ENCODE data around the gene NUBP2. TPM values are rescaled to one million over a fixed set of nuclear protein-coding genes. Genes with fewer than 3 reads are reported as not detected.
A peak's percentile ranks its signal among the peaks of the same experiment; 100 is the strongest.

The NUBP2 gene
- total RNA-seq, 2 donors from 2014 or later: 41.0 to 48.3 TPM

DNA sequence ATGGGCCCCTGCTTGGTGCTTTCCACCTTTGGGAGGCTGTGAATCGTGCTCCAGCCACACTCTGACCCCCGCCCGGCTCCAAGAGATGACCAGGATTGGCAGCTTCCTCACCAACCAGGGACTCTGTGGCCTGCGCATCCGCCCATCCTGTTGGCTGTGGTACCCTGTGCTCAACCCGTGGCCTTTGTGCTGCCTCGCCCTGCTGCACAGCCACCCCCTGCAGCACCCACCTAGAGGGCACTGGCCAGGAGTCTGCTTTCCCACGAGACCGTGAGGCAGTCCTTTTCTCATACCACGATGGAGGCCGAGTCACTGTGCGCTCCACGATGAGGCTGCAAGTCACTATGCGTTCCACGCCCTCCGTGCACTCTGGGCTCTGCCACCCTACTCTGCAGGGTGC lies 30.8 kb upstream of the NUBP2 start:
- ATAC-seq (no peak), DNase-seq (ENCODE audit: low spot score in 2 of 2) (no peak)
- H3K27ac Mint-ChIP-seq: no peak overlapping the region
- H3K36me3 Mint-ChIP-seq: no peaks in the 10 kb centered on the region
- H3K9me3 Mint-ChIP-seq: no peaks in the 10 kb centered on the region

DNA sequence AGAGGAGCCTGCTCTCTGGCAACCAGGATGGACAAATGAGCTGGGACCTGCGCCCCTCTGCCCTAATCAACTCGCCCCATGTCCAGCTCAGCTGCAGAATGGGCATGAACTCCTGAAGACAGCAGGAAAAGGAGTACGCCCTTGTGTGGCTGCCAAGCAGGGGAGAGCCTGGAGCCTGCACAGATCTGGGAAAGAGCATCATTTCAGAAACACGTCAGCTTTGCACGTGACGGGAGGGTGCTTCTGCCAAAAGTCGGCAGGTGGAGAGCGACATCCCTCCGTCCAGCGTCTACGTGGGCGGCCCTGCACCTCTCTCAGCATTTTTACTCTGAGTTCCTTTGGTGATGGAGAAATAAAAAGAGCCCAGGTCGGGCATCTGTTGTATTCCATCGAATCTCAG lies 29.9 kb upstream of the NUBP2 start:
- DNase-seq (ENCODE audit: low spot score in 2 of 2): no peak
- H3K27ac Mint-ChIP-seq: no peak overlapping the region
- H3K36me3 Mint-ChIP-seq: no peaks in the 10 kb centered on the region
- no peak for ATAC-seq
- H3K9me3 Mint-ChIP-seq: no peaks in the 10 kb centered on the region

DNA sequence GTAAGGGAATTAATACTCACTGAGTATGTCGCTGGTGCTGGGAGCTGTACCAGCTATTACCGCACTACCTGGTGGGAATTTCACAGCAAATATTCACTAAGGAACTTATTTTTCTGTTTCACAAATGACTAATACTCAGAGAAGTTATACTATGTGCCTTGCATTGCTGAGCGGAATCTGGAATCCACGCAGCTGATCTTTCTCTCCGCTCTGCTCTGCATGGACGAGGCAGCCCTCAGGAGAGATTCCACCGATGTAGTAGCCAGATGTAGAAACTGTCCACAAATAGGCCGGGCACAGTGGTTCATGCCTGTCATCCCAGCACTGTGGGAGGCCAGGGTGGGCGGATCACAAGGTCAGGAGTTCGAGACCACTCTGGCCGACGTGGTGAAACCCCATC lies 28.6 kb upstream of the NUBP2 start:
- ATAC-seq (no peak), DNase-seq (ENCODE audit: low spot score in 2 of 2) (no peak)
- Mint-ChIP-seq H3K36me3 (no peaks in the 10 kb centered on the region), H3K27ac (no peak overlapping the region), H3K9me3 (no peaks in the 10 kb centered on the region)

DNA sequence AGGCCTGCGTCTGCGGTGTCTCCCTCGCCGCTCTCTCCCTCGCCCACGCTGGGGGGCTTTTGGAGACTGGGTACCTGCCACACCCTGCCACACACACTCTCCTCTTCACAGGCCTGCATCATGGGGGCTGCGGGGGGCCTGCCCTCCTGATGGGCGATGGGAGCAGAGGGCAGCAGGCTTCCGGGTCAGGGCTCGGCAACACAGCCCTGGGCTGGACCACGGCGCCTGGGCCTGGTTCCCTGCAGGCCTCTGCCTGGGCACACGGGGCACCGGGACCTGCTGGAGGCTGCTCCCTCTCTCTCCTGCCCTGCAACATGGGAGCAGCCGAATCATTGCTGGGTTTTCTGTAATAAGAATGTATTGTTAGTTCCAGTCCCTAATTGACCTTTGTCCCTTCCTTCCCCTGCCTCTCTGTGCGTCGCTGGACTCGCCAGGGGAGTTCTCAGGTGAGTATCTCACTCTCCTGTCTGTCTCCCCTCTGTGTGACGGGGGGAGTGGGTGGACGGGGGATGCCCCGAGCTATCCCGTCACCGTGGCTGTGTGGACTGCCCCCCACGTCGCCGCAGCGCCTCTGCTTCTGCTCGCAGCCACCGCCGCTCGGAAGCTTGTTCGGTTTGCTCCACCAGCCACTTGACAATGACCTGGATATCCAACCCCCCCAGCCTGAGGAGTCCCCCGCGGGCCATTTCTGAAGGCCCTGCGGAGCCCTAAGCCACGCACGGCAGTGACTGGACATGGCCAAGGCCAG lies 24.9 kb upstream of the NUBP2 start:
- H3K27ac Mint-ChIP-seq: peak overlapping the region in 1 of 2 donors; percentile 72

DNA sequence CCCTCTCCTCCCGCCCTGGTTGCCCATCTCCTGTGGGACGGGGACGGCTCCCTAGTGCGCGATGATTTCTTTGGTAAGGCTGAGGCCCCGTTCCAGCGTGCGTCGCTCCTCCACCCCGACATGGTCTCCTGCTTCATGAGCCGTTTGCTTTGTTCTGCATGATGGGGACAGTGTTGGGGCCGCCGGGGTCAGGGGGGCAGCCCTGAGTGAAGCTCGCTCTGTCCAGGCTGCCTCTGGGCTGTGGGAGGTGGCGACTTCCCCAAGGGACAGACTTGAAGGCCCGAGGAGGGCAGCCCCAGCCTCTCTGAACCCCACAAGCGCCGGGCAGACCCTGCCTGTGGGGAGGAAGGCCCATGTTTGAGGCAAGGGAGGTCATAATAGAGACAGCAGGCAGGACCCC lies 23.8 kb upstream of the NUBP2 start:
- DNase-seq (ENCODE audit: low spot score in 2 of 2) (no peak), ATAC-seq (no peak)
- Mint-ChIP-seq H3K36me3 (no peaks in the 10 kb centered on the region), H3K27ac (peak overlapping the region in 1 of 2 donors; percentile 70), H3K9me3 (no peaks in the 10 kb centered on the region)

More for the DNA sequence above, 24.9 kb upstream of the NUBP2 start:
- DNase-seq (ENCODE audit: low spot score in 2 of 2) (no peak), ATAC-seq (no peak)
- H3K9me3 Mint-ChIP-seq: no peaks in the 10 kb centered on the region
- H3K36me3 Mint-ChIP-seq: no peaks in the 10 kb centered on the region

DNA sequence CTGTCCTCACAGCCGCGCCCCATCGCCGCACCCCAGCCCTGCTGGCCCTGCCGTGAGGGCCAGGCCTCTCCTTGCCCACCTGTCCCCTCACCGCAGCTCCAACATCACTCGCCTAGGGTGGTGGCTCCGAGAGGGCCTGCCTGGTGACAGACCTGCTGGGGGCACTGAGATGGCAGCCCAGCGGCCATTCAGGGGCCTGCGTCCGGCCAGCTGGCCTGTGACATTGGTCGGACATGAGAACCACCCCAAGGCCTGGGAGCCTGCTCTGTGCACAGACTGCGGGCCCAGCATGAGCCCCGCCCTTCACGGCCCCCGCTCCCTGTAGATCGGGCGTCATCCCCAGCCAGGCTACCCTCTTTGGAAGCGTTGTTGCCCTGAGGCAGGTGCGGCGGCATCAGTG lies 23.2 kb upstream of the NUBP2 start:
- no peak overlapping the region for H3K27ac Mint-ChIP-seq
- no peaks in the 10 kb centered on the region for H3K9me3 Mint-ChIP-seq
- ATAC-seq (no peak), DNase-seq (ENCODE audit: low spot score in 2 of 2) (no peak)
- H3K36me3 Mint-ChIP-seq: no peaks in the 10 kb centered on the region

DNA sequence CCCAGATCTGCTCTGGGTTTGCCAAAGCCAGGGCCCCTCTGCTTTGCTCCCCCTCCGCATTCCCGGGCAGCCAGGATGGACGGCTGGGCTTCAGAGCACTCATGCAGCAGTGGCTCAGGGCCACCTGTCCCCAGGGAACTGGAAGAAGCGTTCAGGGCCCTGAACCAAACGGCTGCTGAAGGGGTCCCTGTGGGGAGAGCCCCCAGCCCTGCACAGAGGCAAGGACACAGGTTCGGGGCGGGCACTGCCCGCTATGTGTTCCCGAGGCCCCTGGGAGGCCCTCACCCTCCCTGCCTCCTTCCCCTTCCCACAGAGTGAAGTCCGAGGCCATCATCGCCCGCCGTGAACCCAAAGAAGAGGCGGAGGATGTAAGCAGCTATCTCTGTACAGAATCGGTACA lies 21.8 kb upstream of the NUBP2 start:
- H3K27ac Mint-ChIP-seq: no peak overlapping the region
- no peaks in the 10 kb centered on the region for H3K9me3 Mint-ChIP-seq
- no peak for ATAC-seq
- no peaks in the 10 kb centered on the region for H3K36me3 Mint-ChIP-seq
- DNase-seq (ENCODE audit: low spot score in 2 of 2): no peak

DNA sequence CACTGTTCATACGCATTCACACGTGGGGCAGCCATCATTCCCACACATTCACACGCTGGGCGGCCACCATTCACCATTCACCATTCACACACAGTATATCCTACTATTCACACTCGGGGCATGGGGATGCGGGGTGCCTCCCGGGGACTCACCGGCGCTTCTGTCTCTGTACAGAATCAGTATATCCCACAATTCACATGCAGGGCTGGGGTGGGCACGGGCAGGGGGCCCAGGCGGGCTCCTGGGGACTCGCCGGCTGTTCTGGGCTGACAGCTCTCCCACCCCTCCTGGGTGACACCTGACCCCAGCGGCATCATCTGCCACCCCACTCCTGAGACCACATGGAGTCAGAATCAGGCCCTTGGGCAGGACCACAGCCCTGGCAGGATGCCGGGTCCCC lies 21.0 kb upstream of the NUBP2 start:
- peak overlapping the region in 1 of 2 donors; percentile 44 for H3K27ac Mint-ChIP-seq
- no peak for DNase-seq (ENCODE audit: low spot score in 2 of 2)
- H3K36me3 Mint-ChIP-seq: no peaks in the 10 kb centered on the region
- no peak for ATAC-seq
- no peaks in the 10 kb centered on the region for H3K9me3 Mint-ChIP-seq

DNA sequence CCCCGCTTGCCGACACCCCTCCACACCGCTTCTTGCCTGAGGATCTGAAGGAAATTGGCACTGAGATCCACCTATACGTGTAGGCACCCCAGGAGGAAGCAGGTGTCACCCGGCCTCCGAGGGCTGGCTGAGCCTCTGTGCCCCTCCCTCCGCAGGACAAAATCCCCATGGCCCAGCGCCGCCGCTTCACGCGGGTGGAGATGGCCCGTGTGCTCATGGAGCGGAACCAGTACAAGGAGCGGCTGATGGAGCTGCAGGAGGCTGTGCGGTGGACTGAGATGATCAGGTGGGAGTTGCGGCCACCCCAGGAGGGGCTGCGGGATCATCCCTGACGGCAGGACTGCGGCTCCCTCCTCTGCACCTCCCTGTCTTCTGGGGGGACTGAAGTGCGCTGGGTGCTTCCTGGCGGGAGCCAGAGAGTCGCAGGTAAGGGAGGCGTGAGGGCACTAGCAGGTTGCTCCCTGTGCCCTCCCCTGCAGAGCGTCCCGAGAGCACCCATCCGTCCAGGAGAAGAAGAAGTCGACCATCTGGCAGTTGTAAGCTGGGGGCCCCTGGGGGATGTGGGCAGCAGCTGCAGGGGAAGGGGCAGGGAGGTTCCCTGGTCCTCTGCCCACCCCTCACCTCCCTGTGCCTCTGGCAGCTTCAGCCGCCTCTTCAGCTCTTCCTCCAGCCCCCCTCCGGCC lies 20.4 kb upstream of the NUBP2 start:
- no peaks in the 10 kb centered on the region for H3K36me3 Mint-ChIP-seq
- no peaks in the 10 kb centered on the region for H3K9me3 Mint-ChIP-seq
- H3K27ac Mint-ChIP-seq: no peak overlapping the region
- no peak for ATAC-seq
- no peak for DNase-seq (ENCODE audit: low spot score in 2 of 2)

DNA sequence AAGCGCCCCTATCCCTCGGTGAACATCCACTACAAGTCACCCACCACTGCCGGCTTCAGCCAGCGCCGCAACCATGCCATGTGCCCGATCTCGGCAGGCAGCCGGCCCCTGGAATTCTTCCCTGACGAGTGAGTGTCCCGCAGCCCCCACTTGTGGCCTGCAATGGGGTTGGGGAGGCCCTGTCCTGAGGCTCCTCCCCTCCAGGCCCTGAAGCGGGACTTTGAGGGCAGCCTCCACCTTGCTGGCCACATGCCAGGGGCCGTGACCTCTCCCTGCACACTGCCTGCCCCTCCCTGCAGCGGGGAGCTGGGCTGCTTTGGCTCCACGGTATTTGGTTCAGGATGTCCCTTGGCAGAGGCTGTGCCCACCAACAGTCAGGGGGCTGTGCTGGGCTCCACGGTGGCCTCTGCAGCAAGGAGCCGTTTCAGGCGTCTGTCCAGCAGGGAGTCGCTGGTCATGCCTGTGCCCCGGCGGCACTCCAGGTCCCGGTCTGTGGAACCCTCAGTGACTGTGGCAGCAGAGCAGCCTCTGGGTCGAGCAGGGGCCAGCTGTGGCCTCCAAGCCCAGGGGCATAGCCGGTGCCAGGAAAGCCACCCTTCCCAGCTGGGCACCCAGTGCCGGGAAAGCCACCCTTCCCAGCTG lies 19.8 kb upstream of the NUBP2 start:
- no peaks in the 10 kb centered on the region for H3K9me3 Mint-ChIP-seq
- no peak for DNase-seq (ENCODE audit: low spot score in 2 of 2)
- H3K36me3 Mint-ChIP-seq: no peaks in the 10 kb centered on the region
- H3K27ac Mint-ChIP-seq: no peak overlapping the region
- ATAC-seq: no peak

DNA sequence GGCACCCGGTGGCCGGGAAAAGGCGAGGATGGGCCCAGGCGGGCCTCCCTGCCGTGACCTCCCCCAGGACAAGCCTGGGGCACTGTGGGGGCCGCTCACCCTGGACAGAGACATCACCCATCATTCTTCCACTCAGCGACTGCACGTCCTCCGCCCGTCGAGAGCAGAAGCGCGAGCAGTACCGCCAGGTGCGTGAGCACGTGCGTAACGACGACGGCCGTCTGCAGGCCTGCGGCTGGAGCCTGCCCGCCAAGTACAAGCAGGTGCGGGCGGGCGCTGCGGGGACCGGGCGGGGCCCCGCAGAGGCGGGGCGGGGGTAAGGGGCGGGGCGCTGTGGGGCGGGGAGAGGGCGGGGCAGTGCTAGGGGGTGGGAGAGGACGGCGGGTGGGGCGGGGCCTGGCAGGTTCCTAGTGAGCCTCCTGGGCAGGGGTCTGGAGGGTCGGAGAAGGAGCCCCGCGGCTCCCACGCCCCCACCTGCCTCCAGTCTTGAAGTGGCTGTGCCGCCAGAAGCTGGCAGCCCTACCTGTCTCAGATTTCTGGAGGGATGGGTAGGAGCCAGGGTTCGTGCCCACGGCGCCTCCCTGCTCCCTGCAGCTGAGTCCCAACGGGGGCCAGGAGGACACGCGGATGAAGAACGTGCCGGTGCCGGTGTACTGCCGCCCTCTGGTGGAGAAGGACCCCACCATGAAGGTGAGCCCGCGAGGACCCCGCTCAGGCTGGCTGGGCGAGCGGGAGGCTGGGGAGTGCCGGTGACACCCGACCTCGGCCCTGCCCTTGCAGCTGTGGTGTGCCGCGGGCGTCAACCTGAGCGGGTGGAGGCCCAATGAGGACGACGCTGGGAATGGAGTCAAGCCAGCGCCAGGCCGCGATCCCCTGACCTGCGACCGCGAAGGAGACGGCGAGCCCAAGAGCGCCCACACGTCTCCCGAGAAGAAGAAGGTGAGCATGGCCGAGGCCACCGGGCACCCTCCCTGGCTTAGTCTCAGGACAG lies 18.9 kb upstream of the NUBP2 start:
- DNase-seq (ENCODE audit: low spot score in 2 of 2): no peak
- no peaks in the 10 kb centered on the region for H3K9me3 Mint-ChIP-seq
- no peak for ATAC-seq
- no peak overlapping the region for H3K27ac Mint-ChIP-seq
- H3K36me3 Mint-ChIP-seq: no peaks in the 10 kb centered on the region

DNA sequence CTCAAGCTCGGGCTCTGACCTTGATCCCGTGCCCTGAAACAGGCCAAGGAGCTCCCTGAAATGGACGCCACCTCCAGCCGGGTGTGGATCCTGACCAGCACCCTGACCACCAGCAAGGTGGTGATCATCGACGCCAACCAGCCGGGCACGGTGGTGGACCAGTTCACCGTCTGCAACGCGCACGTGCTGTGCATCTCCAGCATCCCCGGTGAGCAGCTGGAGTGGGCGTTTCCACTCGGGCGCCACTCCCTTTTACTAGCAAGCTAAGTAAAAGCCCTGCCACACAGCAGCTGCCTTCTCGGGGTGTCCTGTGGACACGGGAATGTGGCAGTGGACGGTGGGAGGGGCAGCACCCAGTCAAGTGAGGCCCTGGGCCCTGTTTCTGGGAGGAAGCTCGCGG lies 17.8 kb upstream of the NUBP2 start:
- H3K36me3 Mint-ChIP-seq: no peaks in the 10 kb centered on the region
- no peak overlapping the region for H3K27ac Mint-ChIP-seq
- ATAC-seq (no peak), DNase-seq (ENCODE audit: low spot score in 2 of 2) (no peak)
- H3K9me3 Mint-ChIP-seq: no peaks in the 10 kb centered on the region

DNA sequence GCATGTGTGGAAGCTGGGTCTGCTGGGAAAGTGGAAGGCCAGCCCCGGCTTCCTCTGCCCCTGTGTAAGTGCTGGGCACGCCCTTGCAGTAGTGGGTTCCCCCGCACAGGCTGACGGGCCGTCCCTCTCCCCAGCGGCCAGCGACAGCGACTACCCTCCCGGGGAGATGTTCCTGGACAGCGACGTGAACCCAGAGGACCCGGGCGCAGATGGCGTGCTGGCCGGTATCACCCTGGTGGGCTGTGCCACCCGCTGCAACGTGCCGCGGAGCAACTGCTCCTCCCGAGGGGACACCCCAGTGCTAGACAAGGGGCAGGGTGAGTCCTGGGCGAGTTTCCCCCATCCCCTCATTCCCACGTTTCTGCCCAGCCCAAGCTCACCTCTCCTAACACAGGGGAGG lies 16.9 kb upstream of the NUBP2 start:
- ATAC-seq: no peak
- DNase-seq (ENCODE audit: low spot score in 2 of 2): no peak
- Mint-ChIP-seq H3K9me3 (no peaks in the 10 kb centered on the region), H3K36me3 (peaks cover 0 to 5% of the 10 kb centered on the region in 2 donors), H3K27ac (no peak overlapping the region)

DNA sequence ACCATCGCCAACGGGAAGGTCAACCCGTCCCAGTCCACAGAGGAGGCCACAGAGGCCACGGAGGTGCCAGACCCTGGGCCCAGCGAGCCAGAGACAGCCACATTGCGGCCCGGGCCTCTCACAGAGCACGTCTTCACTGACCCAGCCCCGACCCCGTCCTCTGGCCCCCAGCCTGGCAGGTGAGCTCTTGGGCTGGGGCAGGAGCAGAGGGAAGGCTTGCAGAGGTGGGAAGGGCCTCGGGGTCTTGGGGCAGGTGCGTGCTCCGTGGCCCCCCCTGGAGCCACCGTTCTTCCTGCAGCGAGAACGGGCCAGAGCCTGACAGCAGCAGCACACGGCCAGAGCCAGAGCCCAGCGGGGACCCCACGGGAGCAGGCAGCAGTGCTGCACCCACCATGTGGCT lies 16.5 kb upstream of the NUBP2 start:
- Mint-ChIP-seq H3K9me3 (no peaks in the 10 kb centered on the region), H3K36me3 (peaks cover 0 to 5% of the 10 kb centered on the region in 2 donors), H3K27ac (no peak overlapping the region)
- no peak for ATAC-seq
- DNase-seq (ENCODE audit: low spot score in 2 of 2): no peak

DNA sequence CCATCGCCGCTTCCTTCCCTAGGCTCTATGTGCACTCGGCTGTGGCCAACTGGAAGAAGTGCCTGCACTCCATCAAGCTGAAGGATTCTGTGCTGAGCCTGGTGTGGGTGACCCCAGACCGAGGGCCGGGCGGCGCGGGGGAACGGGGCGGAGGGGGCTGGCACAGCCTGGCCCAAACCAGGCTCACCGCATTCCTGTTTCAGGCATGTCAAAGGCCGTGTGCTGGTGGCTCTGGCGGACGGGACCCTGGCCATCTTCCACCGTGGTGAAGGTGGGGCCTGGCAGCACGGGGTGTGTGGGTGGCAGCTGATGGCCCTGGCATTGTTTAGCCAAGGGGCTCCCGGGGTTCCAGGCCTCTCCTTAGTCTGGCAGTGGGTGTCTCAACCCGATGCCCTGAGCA lies 16.1 kb upstream of the NUBP2 start:
- Mint-ChIP-seq H3K9me3 (no peaks in the 10 kb centered on the region), H3K27ac (no peak overlapping the region), H3K36me3 (peaks cover 2 to 5% of the 10 kb centered on the region in 2 donors)
- ATAC-seq (no peak), DNase-seq (ENCODE audit: low spot score in 2 of 2) (no peak)

DNA sequence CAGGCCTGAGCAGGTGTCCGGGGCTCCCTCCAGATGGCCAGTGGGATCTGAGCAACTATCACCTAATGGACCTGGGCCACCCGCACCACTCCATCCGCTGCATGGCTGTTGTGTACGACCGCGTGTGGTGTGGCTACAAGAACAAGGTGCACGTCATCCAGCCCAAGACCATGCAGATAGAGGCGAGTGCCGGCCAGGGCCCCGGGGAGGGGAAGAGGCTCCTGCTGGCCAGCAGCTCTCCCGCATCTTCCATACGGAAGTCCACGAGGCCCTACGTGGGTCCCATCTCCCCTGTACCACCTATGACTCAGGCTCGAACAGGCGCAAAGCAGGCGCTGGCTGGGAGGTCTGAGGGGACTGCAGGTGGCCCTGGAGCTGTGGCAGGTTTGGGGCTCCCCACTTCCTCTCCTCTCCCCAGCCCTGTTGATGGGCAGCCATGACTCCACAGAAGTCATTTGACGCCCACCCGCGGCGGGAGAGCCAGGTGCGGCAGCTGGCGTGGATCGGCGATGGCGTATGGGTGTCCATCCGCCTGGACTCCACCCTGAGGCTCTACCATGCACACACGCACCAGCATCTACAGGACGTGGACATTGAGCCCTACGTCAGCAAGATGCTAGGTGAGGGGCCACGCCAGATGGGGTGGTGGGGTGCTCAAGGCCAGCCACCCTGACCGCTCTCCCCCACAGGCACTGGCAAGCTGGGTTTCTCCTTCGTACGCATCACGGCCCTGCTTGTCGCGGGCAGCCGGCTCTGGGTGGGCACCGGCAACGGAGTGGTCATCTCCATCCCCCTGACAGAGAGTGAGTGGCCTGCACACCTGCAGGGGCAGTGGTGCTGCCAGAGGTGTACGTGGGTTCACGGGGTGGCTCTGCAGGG lies 15.4 kb upstream of the NUBP2 start:
- peaks cover 9 to 12% of the 10 kb centered on the region in 2 donors for H3K36me3 Mint-ChIP-seq
- peak in 1 of 2 donors; percentile 58 for DNase-seq (ENCODE audit: low spot score in 2 of 2)
- H3K9me3 Mint-ChIP-seq: no peaks in the 10 kb centered on the region
- ATAC-seq: no peak
- H3K27ac Mint-ChIP-seq: peak overlapping the region in 1 of 2 donors; percentile 79

Data from activated naive CD4-positive, alpha-beta T cell treated with anti-CD3 and anti-CD28 coated beads, Interleukin-2, amount 50 U/mL, for 72 hours (primary cell).